IPS-20b (cell line): ENCODE results near the gene CDH4.
A peak's percentile ranks its signal among the peaks of the same experiment; 100 is the strongest.

Source experiments
- H3K27ac ChIP-seq: one replicate; pipeline ENCODE4 v1.5.1; 2013; ENCODE audit warnings: low read length
- H3K27me3 ChIP-seq: 2 replicates; pipeline ENCODE4 v1.6.1; 2013; ENCODE audit warnings: mild to moderate bottlenecking, low read length, inconsistent platforms; ENCODE audit not compliant: insufficient read depth
- H3K36me3 ChIP-seq: 2 replicates; pipeline ENCODE4 v1.6.1; 2013; ENCODE audit warnings: low read depth, mild to moderate bottlenecking, inconsistent platforms, low read length, moderate library complexity; ENCODE audit not compliant: insufficient read depth
- H3K4me1 ChIP-seq: 2 replicates; pipeline ENCODE4 v1.6.1; 2013; ENCODE audit warnings: mild to moderate bottlenecking, control low read depth, inconsistent platforms, low read length, moderate library complexity; ENCODE audit not compliant: insufficient read depth
- H3K4me3 ChIP-seq: 2 replicates; pipeline ENCODE4 v1.5.1; 2013; ENCODE audit warnings: mild to moderate bottlenecking, low read length, inconsistent platforms
- H3K9ac ChIP-seq: 2 replicates; pipeline ENCODE4 v1.6.1; 2013; ENCODE audit warnings: low read depth, mild to moderate bottlenecking, inconsistent platforms, low read length, moderate library complexity
- H3K9me3 ChIP-seq: 2 replicates; pipeline ENCODE4 v1.6.1; 2013; ENCODE audit warnings: mild to moderate bottlenecking, low read depth, low read length, inconsistent platforms; ENCODE audit not compliant: insufficient read depth

CDH4 gene

GRCh38 chr20:61956396-61957342, 704.6 kb downstream of the CDH4 start:
- H3K9ac ChIP-seq: no peak overlapping the region
- H3K4me3 ChIP-seq: no peak overlapping the region
- H3K27ac ChIP-seq: no peak overlapping the region
- peaks cover 2% of the 10 kb centered on the region; the same call in 1 of the 2 replicates for H3K4me1 ChIP-seq
- H3K36me3 ChIP-seq: no peaks in the 10 kb centered on the region
- no peaks in the 10 kb centered on the region for H3K27me3 ChIP-seq
- H3K9me3 ChIP-seq: no peaks in the 10 kb centered on the region

- Histone ChIP-seq H3K27me3 (no peaks in the 10 kb centered on the region), H3K4me3 (no peak overlapping the region), H3K36me3 (no peaks in the 10 kb centered on the region), H3K9me3 (no peaks in the 10 kb centered on the region), H3K4me1 (no peaks in the 10 kb centered on the region; the same call in 1 of the 2 replicates), H3K9ac (no peak overlapping the region), H3K27ac (no peak overlapping the region)
These were observed 706.1 kb downstream of the CDH4 start for GRCh38 chr20:61957961-61958715.

GRCh38 chr20:61958773-61959700, 707.0 kb downstream of the CDH4 start:
- Histone ChIP-seq H3K4me1 (no peaks in the 10 kb centered on the region; the same call in 1 of the 2 replicates), H3K27me3 (no peaks in the 10 kb centered on the region), H3K4me3 (no peak overlapping the region), H3K36me3 (no peaks in the 10 kb centered on the region), H3K27ac (no peak overlapping the region), H3K9me3 (no peaks in the 10 kb centered on the region), H3K9ac (no peak overlapping the region)

GRCh38 chr20:61960836-61961235, 708.8 kb downstream of the CDH4 start:
- Histone ChIP-seq H3K9ac (no peak overlapping the region), H3K36me3 (no peaks in the 10 kb centered on the region), H3K27ac (no peak overlapping the region), H3K27me3 (no peaks in the 10 kb centered on the region), H3K4me3 (no peak overlapping the region), H3K4me1 (no peaks in the 10 kb centered on the region; the same call in 1 of the 2 replicates), H3K9me3 (no peaks in the 10 kb centered on the region)

- no peaks in the 10 kb centered on the region for H3K9me3 ChIP-seq
- H3K4me3 ChIP-seq: no peak overlapping the region
- H3K9ac ChIP-seq: no peak overlapping the region
- no peaks in the 10 kb centered on the region for H3K36me3 ChIP-seq
- no peaks in the 10 kb centered on the region; the same call in 1 of the 2 replicates for H3K4me1 ChIP-seq
- H3K27me3 ChIP-seq: no peaks in the 10 kb centered on the region
- H3K27ac ChIP-seq: no peak overlapping the region
These were observed 711.1 kb downstream of the CDH4 start for GRCh38 chr20:61963149-61963548.

GRCh38 chr20:61963885-61964674, 712.0 kb downstream of the CDH4 start:
- no peaks in the 10 kb centered on the region for H3K27me3 ChIP-seq
- H3K9me3 ChIP-seq: no peaks in the 10 kb centered on the region
- no peak overlapping the region for H3K4me3 ChIP-seq
- no peaks in the 10 kb centered on the region; the same call in 1 of the 2 replicates for H3K4me1 ChIP-seq
- H3K27ac ChIP-seq: no peak overlapping the region
- H3K9ac ChIP-seq: no peak overlapping the region
- H3K36me3 ChIP-seq: no peaks in the 10 kb centered on the region

GRCh38 chr20:61964675-61965605, 712.9 kb downstream of the CDH4 start:
- Histone ChIP-seq H3K4me1 (no peaks in the 10 kb centered on the region), H3K9me3 (no peaks in the 10 kb centered on the region), H3K36me3 (no peaks in the 10 kb centered on the region), H3K9ac (no peak overlapping the region), H3K27ac (no peak overlapping the region), H3K27me3 (no peaks in the 10 kb centered on the region), H3K4me3 (no peak overlapping the region)

- Histone ChIP-seq H3K4me1 (no peaks in the 10 kb centered on the region), H3K9ac (no peak overlapping the region), H3K27me3 (no peaks in the 10 kb centered on the region), H3K27ac (no peak overlapping the region), H3K4me3 (peak overlapping the region; percentile 35; the same call in 1 of the 2 replicates), H3K36me3 (no peaks in the 10 kb centered on the region), H3K9me3 (no peaks in the 10 kb centered on the region)
These were observed 713.8 kb downstream of the CDH4 start for GRCh38 chr20:61965606-61966491.

GRCh38 chr20:61966492-61967244, 714.6 kb downstream of the CDH4 start:
- Histone ChIP-seq H3K27me3 (no peaks in the 10 kb centered on the region), H3K36me3 (no peaks in the 10 kb centered on the region), H3K9ac (no peak overlapping the region), H3K4me3 (no peak overlapping the region), H3K4me1 (no peaks in the 10 kb centered on the region), H3K27ac (no peak overlapping the region), H3K9me3 (no peaks in the 10 kb centered on the region)
